Smooth muscle cell (in vitro differentiated cells): ENCODE data around the gene GALNT9. TPM values are rescaled to one million over a fixed set of nuclear protein-coding genes. Genes with fewer than 3 reads are reported as not detected.

Experiments used
- DNase-seq: peaks from one replicate; lab custom pipeline; 2025; ENCODE audit not compliant: unreplicated experiment; lab: John Stamatoyannopoulos, UW
- H2AFZ ChIP-seq: fragments of 200-600 bp; sonication (generic); 2 replicates; pipeline ENCODE4 v1.6.0; 2016; ENCODE audit warnings: antibody characterized with exemption, low read depth, mild to moderate bottlenecking
- H3F3A ChIP-seq: fragments of 200-600 bp; sonication (generic); 2 replicates; pipeline ENCODE4 v1.6.0; 2017; ENCODE audit warnings: antibody characterized with exemption, low read depth
- H3K27ac ChIP-seq: fragments of 200-600 bp; sonication (generic); 2 replicates; pipeline ENCODE4 v1.5.1; 2016; ENCODE audit warnings: low read depth, mild to moderate bottlenecking
- H3K27me3 ChIP-seq: fragments of 200-600 bp; sonication (generic); 2 replicates; pipeline ENCODE4 v1.6.1; 2016; ENCODE audit warnings: low read depth, mild to moderate bottlenecking
- H3K36me3 ChIP-seq: fragments of 200-600 bp; sonication (generic); 2 replicates; pipeline ENCODE4 v1.5.1; 2016; ENCODE audit warnings: low read depth
- H3K4me1 ChIP-seq: fragments of 200-600 bp; sonication (generic); 2 replicates; pipeline ENCODE4 v1.5.1; 2016; ENCODE audit warnings: low read depth
- H3K4me2 ChIP-seq: fragments of 200-600 bp; sonication (generic); 2 replicates; pipeline ENCODE4 v1.6.0; 2016; ENCODE audit warnings: mild to moderate bottlenecking
- H3K4me3 ChIP-seq: fragments of 200-600 bp; sonication (generic); 2 replicates; pipeline ENCODE4 v1.5.1; 2016; ENCODE audit warnings: mild to moderate bottlenecking
- H3K79me2 ChIP-seq: fragments of 200-600 bp; sonication (generic); 2 replicates; pipeline ENCODE4 v1.6.0; 2016; ENCODE audit warnings: low read depth, mild to moderate bottlenecking
- H3K9ac ChIP-seq: fragments of 200-600 bp; sonication (generic); 2 replicates; pipeline ENCODE4 v1.6.0; 2016; ENCODE audit warnings: low read depth
- H3K9me3 ChIP-seq: fragments of 200-600 bp; sonication (generic); replicated peaks from 2 replicates; pipeline ENCODE4 v1.5.1; 2016; ENCODE audit warnings: low read depth
- H4K20me1 ChIP-seq: fragments of 200-600 bp; sonication (generic); 2 replicates; pipeline ENCODE4 v1.6.0; 2016; ENCODE audit warnings: low read depth
- CTCF ChIP-seq: fragments of 200-600 bp; sonication (generic); IDR thresholded peaks from 2 replicates; pipeline ENCODE4 v1.5.1; 2017; ENCODE audit warnings: borderline replicate concordance, mild to moderate bottlenecking, antibody characterized with exemption; ENCODE audit not compliant: insufficient read depth, poor library complexity, severe bottlenecking
- WGBS: methylation state at CpG from one replicate; pipeline ENCODE4 v1.1.7; 2016; ENCODE audit warnings: low lambda C conversion rate; 5-methylcytosine and 5-hydroxymethylcytosine counted together
- polyA plus RNA-seq: library from polyadenylated mRNA; unstranded; fragments of >200 nt; fragmentation: Nextera tagmentation; extraction: Ambion mirVana; gene quantifications from 2 replicates; pipeline ENCODE4 v1.2.1, GENCODE V29; 2016
- total RNA-seq: library from RNA; depleted of rRNA; stranded (reverse); fragments of >200 nt; gene quantifications from 2 replicates; pipeline ENCODE4 v1.2.3, GENCODE V29; 2014

Gene GALNT9
- total and polyA plus RNA-seq, 2 experiments from 2014 or later, result 1.1 TPM; not detected in 1

- Histone ChIP-seq H3K36me3 (no peaks in the 10 kb centered on the region), H3K4me2 (no peak overlapping the region), H3K27ac (no peak overlapping the region), H2AFZ (no peak overlapping the region), H3K4me3 (no peak overlapping the region), H3K9ac (no peak overlapping the region), H3K27me3 (peaks cover 8% of the 10 kb centered on the region), H4K20me1 (no peaks in the 10 kb centered on the region), H3K4me1 (no peaks in the 10 kb centered on the region), H3K9me3 (no peaks in the 10 kb centered on the region), H3K79me2 (no peaks in the 10 kb centered on the region), H3F3A (no peaks in the 10 kb centered on the region)
- DNase-seq, result no peak
- 92% methylated on average over 34 of the region's 44 CpGs for WGBS
- TF ChIP-seq CTCF, result no peak
Observed at GRCh38 chr12:132269271-132269968, 60.0 kb downstream of the GALNT9 start.

DNA sequence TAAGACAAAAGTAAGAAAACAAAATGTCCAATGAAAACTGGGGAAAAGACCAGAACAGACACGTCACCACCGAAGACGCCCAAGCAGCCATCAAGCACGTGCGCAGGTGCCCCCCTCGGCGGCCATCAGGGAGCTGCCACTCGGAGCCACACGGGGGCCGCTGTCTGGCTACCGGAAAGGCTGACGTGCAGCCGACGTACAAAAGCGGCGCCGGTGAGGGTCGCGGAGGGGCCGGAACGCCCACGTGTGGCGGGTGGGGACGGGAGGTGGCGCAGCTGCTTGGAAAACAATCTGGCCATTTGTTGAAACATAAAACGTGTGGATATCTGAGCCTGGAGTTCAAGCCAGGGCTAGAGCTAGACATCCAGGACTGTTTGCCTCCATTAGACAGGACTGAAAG, 60.7 kb downstream of the GALNT9 start:
- DNase-seq, result no peak
- TF ChIP-seq CTCF, result no peak
- WGBS, result 90% methylated on average over 26 of the region's 26 CpGs

DNA sequence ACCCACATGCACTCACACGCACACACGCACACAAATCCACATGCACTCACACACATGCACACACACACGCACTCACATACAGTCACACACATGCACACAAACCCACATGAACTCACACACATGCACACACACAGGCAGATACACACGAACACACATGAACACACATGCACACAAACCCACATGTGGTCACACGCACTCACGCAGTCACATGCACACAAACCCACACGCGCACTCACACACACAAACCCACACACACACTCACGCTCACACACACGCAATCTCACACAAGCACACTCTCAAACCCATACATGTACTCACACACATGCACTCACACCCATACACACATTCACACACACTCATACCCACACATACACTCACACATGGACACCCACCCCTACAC, 61.5 kb downstream of the GALNT9 start:
- no peak overlapping the region for H2AFZ ChIP-seq
- DNase-seq, result no peak
- no peaks in the 10 kb centered on the region for H3K79me2 ChIP-seq
- no peak overlapping the region for H3K4me2 ChIP-seq
- H3K36me3 ChIP-seq, result no peaks in the 10 kb centered on the region
- no peak for TF ChIP-seq CTCF
- H3F3A ChIP-seq, result no peaks in the 10 kb centered on the region
- H3K4me1 ChIP-seq, result no peaks in the 10 kb centered on the region
- H4K20me1 ChIP-seq, result no peaks in the 10 kb centered on the region
- no peaks in the 10 kb centered on the region for H3K9me3 ChIP-seq
- H3K27me3 ChIP-seq, result peaks cover 12% of the 10 kb centered on the region
- H3K4me3 ChIP-seq, result no peak overlapping the region
- H3K27ac ChIP-seq, result no peak overlapping the region
- WGBS, result 98% methylated on average over 10 of the region's 10 CpGs
- H3K9ac ChIP-seq, result no peak overlapping the region

More for the DNA sequence above, 60.7 kb downstream of the GALNT9 start:
- Histone ChIP-seq H3K27ac (no peak overlapping the region), H4K20me1 (no peaks in the 10 kb centered on the region), H3K79me2 (no peaks in the 10 kb centered on the region), H3K9ac (no peak overlapping the region), H3F3A (no peaks in the 10 kb centered on the region), H3K9me3 (no peaks in the 10 kb centered on the region), H3K4me2 (no peak overlapping the region), H3K4me3 (no peak overlapping the region), H2AFZ (no peak overlapping the region), H3K4me1 (no peaks in the 10 kb centered on the region), H3K27me3 (peaks cover 8% of the 10 kb centered on the region), H3K36me3 (no peaks in the 10 kb centered on the region)

GRCh38 chr12:132266802-132267201, 62.6 kb downstream of the GALNT9 start:
- TF ChIP-seq CTCF, result no peak
- Histone ChIP-seq H3K79me2 (no peaks in the 10 kb centered on the region), H3K27me3 (peaks cover 15% of the 10 kb centered on the region), H3K36me3 (no peaks in the 10 kb centered on the region), H3K27ac (no peak overlapping the region), H3F3A (no peaks in the 10 kb centered on the region), H3K4me1 (no peaks in the 10 kb centered on the region), H3K4me3 (no peak overlapping the region), H3K9ac (no peak overlapping the region), H3K9me3 (no peaks in the 10 kb centered on the region), H4K20me1 (no peaks in the 10 kb centered on the region), H3K4me2 (no peak overlapping the region), H2AFZ (no peak overlapping the region)
- DNase-seq, result no peak
- WGBS, result 91% methylated on average over 18 of the region's 18 CpGs
